PC-3 (cell line): Measurements from ENCODE around the gene CD3G. TPM values are rescaled to one million over a fixed set of nuclear protein-coding genes. Genes with fewer than 3 reads are reported as not detected.

ENCODE experiments used
- ATAC-seq: fragments of 200-7000 bp; cut with Tn5 transposase; 2 replicates; pipeline ENCODE4 v1.9.1; 2020; ENCODE audit warnings: mild to moderate bottlenecking, moderate library complexity
- BruUV-seq: library from RNA; stranded (reverse); fragments of 400-500 nt; replicated peaks from 2 replicates; lab custom pipeline; 2021; lab: Mats Ljungman, UMichigan
- CTCF ChIA-PET: fragments of 300-600 bp; sonication (Branson Sonifier 250); formaldehyde crosslinking; loops from one replicate; lab custom pipeline; 2022; ENCODE audit warnings: antibody characterized with exemption; lab: Charles Lee
- POLR2A ChIA-PET: fragments of 300-600 bp; sonication (Branson Sonifier 250); formaldehyde crosslinking; loops from one replicate; lab custom pipeline; 2022; ENCODE audit warnings: antibody characterized with exemption; ENCODE audit not compliant: unreplicated experiment; lab: Charles Lee
- DNase-seq: peaks from one replicate; pipeline ENCODE4 v3.0.0-alpha.2; 2015
- H2AFZ ChIP-seq: fragments of 300-600 bp; sonication (generic); 2 replicates; pipeline ENCODE4 v1.6.0; 2016; ENCODE audit warnings: antibody characterized with exemption, low read length
- H3F3A ChIP-seq: fragments of 300-600 bp; sonication (generic); one replicate; pipeline ENCODE4 v1.6.0; 2017; ENCODE audit warnings: antibody characterized with exemption, low read length, control low read depth, mild to moderate bottlenecking; ENCODE audit not compliant: unreplicated experiment
- H3K27ac ChIP-seq: fragments of 300-600 bp; sonication (generic); 2 replicates; pipeline ENCODE4 v1.5.1; 2016; ENCODE audit warnings: mild to moderate bottlenecking, low read length
- H3K27me3 ChIP-seq: fragments of 300-600 bp; sonication (generic); 2 replicates; pipeline ENCODE4 v1.6.1; 2016; ENCODE audit warnings: low read length, mixed read lengths
- H3K36me3 ChIP-seq: fragments of 300-600 bp; sonication (generic); 2 replicates; pipeline ENCODE4 v1.6.1; 2016; ENCODE audit warnings: low read depth, mixed run types, low read length, mixed read lengths
- H3K4me1 ChIP-seq: fragments of 300-600 bp; sonication (generic); 2 replicates; pipeline ENCODE4 v1.5.1; 2016; ENCODE audit warnings: low read length; ENCODE audit not compliant: insufficient read depth
- H3K4me2 ChIP-seq: fragments of 300-600 bp; sonication (generic); 2 replicates; pipeline ENCODE4 v1.6.0; 2016; ENCODE audit warnings: low read length
- H3K4me3 ChIP-seq: fragments of 300-600 bp; sonication (generic); 2 replicates; pipeline ENCODE4 v1.5.1; 2016; ENCODE audit warnings: mild to moderate bottlenecking, low read length, mixed read lengths
- H3K79me2 ChIP-seq: fragments of 300-600 bp; sonication (generic); 2 replicates; pipeline ENCODE4 v1.6.1; 2017; ENCODE audit warnings: low read length, mixed read lengths
- H3K9ac ChIP-seq: fragments of 300-600 bp; sonication (generic); 2 replicates; pipeline ENCODE4 v1.6.0; 2016; ENCODE audit warnings: mild to moderate bottlenecking, low read length
- H3K9me2 ChIP-seq: fragments of 300-600 bp; sonication (generic); replicated peaks from 2 replicates; pipeline ENCODE4 v1.6.1; 2016; ENCODE audit warnings: mixed run types, low read length, mixed read lengths
- H3K9me3 ChIP-seq: fragments of 300-600 bp; sonication (generic); 2 replicates; pipeline ENCODE4 v1.6.1; 2016; ENCODE audit warnings: low read length, mixed read lengths
- H4K20me1 ChIP-seq: fragments of 300-600 bp; sonication (generic); 2 replicates; pipeline ENCODE4 v1.6.1; 2016; ENCODE audit warnings: low read length, mixed read lengths
- EZH2 ChIP-seq: fragments of 300-600 bp; sonication (generic); IDR thresholded peaks from one replicate; pipeline ENCODE4 v1.6.1; 2017; ENCODE audit warnings: antibody characterized with exemption, mild to moderate bottlenecking, low read length; ENCODE audit not compliant: unreplicated experiment
- EZH2phosphoT487 ChIP-seq: fragments of 300-600 bp; sonication (generic); IDR thresholded peaks from 2 replicates; pipeline ENCODE4 v1.6.1; 2018; ENCODE audit warnings: mild to moderate bottlenecking, antibody characterized with exemption, low read length, borderline replicate concordance
- intact Hi-C: fragments of 100-400 bp; cut with micrococcal nuclease; formaldehyde crosslinking; loops from 2 replicates; pipeline ENCODE4 v1.9.0; 2023
- total RNA-seq: library from RNA; depleted of rRNA; stranded (reverse); fragments of >200 nt; gene quantifications from 2 replicates; pipeline ENCODE4 v1.2.3, GENCODE V29; 2014
- TF ChIP-seq, protein P1 (sequence below): fragments of 300-600 bp; sonication (generic); conservative IDR thresholded peaks from 2 replicates; pipeline ENCODE4 v1.5.1; 2017; ENCODE audit warnings: antibody characterized with exemption, low read depth, mild to moderate bottlenecking, low read length

CD3G gene
- total RNA-seq, 1 experiment from 2014 or later = not detected

- Histone ChIP-seq H3K79me2 (no peaks in the 10 kb centered on the region), H3K27me3 (no peaks in the 10 kb centered on the region; the same call in 1 of the 2 replicates), H4K20me1 (no peaks in the 10 kb centered on the region), H3K4me1 (no peaks in the 10 kb centered on the region), H2AFZ (no peak overlapping the region), H3K4me2 (no peak overlapping the region), H3F3A (no peaks in the 10 kb centered on the region), H3K9ac (no peak overlapping the region), H3K27ac (no peak overlapping the region), H3K9me2 (no peaks in the 10 kb centered on the region), H3K4me3 (no peak overlapping the region), H3K36me3 (no peaks in the 10 kb centered on the region), H3K9me3 (no peaks in the 10 kb centered on the region)
- TF ChIP-seq, protein P1, sequence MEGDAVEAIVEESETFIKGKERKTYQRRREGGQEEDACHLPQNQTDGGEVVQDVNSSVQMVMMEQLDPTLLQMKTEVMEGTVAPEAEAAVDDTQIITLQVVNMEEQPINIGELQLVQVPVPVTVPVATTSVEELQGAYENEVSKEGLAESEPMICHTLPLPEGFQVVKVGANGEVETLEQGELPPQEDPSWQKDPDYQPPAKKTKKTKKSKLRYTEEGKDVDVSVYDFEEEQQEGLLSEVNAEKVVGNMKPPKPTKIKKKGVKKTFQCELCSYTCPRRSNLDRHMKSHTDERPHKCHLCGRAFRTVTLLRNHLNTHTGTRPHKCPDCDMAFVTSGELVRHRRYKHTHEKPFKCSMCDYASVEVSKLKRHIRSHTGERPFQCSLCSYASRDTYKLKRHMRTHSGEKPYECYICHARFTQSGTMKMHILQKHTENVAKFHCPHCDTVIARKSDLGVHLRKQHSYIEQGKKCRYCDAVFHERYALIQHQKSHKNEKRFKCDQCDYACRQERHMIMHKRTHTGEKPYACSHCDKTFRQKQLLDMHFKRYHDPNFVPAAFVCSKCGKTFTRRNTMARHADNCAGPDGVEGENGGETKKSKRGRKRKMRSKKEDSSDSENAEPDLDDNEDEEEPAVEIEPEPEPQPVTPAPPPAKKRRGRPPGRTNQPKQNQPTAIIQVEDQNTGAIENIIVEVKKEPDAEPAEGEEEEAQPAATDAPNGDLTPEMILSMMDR = no peak
- TF ChIP-seq EZH2phosphoT487 (no peak), EZH2 (no peak)
- no TSS peak for BruUV-seq
- ATAC-seq (no peak), DNase-seq (no peak)
- ChIA-PET CTCF (no interaction called here), POLR2A (no interaction called here)
- intact Hi-C loops = no loop called here
Measured at GRCh38 chr11:118328745-118329144, 15.4 kb upstream of the CD3G start.

DNA sequence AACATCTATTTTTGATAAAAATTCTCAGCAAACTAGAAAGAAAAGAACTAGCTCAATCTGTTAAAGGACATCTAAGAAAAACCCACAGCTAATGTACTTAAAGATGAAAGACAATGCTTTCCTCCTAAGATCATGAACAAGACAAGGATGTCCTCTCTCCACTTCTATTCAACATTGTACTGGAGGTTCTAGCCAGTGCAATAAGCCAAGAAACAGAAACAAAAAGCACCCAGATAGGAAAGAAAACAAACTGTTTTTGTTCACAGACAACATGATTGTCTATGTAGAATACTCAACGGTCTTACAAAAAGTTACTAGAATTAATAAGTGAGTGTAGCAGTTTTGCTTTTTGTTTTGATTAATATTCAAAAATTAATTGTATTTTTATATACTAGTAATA is 9.4 kb upstream of the CD3G start:
- Histone ChIP-seq H3K27ac (no peak overlapping the region), H3K36me3 (no peaks in the 10 kb centered on the region), H4K20me1 (no peaks in the 10 kb centered on the region), H3F3A (no peaks in the 10 kb centered on the region), H3K4me3 (no peak overlapping the region), H3K9me3 (no peaks in the 10 kb centered on the region), H3K9ac (no peak overlapping the region), H3K9me2 (no peaks in the 10 kb centered on the region), H3K27me3 (no peaks in the 10 kb centered on the region), H3K79me2 (no peaks in the 10 kb centered on the region), H3K4me2 (no peak overlapping the region), H3K4me1 (no peaks in the 10 kb centered on the region), H2AFZ (no peak overlapping the region)
- DNase-seq = no peak
- no TSS peak for BruUV-seq
- ATAC-seq = no peak
- POLR2A ChIA-PET = no interaction called here
- intact Hi-C loops = no loop called here
- CTCF ChIA-PET = no interaction called here
- TF ChIP-seq, protein P1 = no peak
- no peak for TF ChIP-seq EZH2
- TF ChIP-seq EZH2phosphoT487 = no peak

GRCh38 chr11:118338637-118339061 is 5.5 kb upstream of the CD3G start:
- Histone ChIP-seq H3K36me3 (no peaks in the 10 kb centered on the region), H3K27ac (no peak overlapping the region), H3K79me2 (no peaks in the 10 kb centered on the region), H3K27me3 (no peaks in the 10 kb centered on the region), H2AFZ (no peak overlapping the region), H3K4me1 (no peaks in the 10 kb centered on the region), H3K4me3 (no peak overlapping the region), H4K20me1 (no peaks in the 10 kb centered on the region), H3K9me2 (no peaks in the 10 kb centered on the region), H3K4me2 (no peak overlapping the region), H3F3A (no peaks in the 10 kb centered on the region), H3K9me3 (no peaks in the 10 kb centered on the region), H3K9ac (no peak overlapping the region)
- no peak for DNase-seq
- no peak for ATAC-seq
- BruUV-seq = no TSS peak
- CTCF ChIA-PET = no interaction called here
- intact Hi-C loops = no loop called here
- no peak for TF ChIP-seq EZH2
- TF ChIP-seq, protein P1 = no peak
- TF ChIP-seq EZH2phosphoT487 = no peak
- POLR2A ChIA-PET = no interaction called here
